ENCODE measurements around the gene NKX2-3.

NKX2-3 gene

GRCh38 chr10:99583687-99584086, 50.9 kb downstream of the NKX2-3 start:
- DNase-seq (ENCODE audit: low read depth), result no peak

Data from stimulated activated CD8-positive, alpha-beta memory T cell treated with anti-CD3 and anti-CD28 coated beads, Interleukin-15, amount 100 ng/mL, for 1 hour (primary cell).